ENCODE data around the gene COX6A2.
"Not testable (repeated sequence)": the region's sequence is repeated elsewhere in the genome, so short reads cannot be mapped to it uniquely, and the experiment has no call there.

COX6A2 gene

GRCh38 chr16:31461921-31462804 lies 34.0 kb upstream of the COX6A2 start:
- no peak for DNase-seq

DNA sequence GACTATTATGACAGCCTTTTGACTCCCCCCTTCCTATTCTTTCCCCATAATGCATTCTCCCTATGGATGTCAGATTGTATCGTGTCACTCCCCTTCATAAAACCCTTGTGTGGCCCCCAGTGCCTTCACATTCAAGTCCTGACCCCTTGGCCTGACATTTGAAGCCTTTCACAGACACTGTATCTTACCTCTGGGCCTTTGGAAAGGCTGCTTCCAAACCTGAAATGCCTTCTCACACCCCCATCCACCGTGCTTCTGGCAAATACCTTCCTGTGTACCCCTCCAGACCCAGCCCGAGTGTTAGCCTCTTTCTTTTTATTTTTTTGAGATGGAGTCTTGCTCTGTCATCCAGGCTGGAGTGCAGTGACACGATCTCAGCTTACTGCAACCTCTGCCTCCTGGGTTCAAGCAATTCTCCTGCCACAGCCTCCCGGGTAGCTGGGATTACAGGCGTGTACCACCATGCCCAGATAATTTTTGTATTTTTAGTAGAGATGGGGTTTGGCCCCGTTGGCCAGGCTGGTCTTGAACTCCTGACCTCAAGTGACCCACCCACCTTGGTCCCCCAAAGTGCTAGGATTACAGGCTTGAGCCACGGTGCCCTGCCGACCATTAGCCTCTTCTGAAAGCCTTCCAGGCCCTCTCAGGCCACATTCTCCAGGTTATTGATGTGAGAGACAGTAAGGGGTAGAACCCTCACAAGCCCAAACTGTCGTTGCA lies 33.2 kb upstream of the COX6A2 start:
- DNase-seq = no peak

GRCh38 chr16:31460582-31461002 lies 32.4 kb upstream of the COX6A2 start:
- DNase-seq = no peak

GRCh38 chr16:31459687-31460581 lies 31.8 kb upstream of the COX6A2 start:
- DNase-seq = peak; percentile 99

DNA sequence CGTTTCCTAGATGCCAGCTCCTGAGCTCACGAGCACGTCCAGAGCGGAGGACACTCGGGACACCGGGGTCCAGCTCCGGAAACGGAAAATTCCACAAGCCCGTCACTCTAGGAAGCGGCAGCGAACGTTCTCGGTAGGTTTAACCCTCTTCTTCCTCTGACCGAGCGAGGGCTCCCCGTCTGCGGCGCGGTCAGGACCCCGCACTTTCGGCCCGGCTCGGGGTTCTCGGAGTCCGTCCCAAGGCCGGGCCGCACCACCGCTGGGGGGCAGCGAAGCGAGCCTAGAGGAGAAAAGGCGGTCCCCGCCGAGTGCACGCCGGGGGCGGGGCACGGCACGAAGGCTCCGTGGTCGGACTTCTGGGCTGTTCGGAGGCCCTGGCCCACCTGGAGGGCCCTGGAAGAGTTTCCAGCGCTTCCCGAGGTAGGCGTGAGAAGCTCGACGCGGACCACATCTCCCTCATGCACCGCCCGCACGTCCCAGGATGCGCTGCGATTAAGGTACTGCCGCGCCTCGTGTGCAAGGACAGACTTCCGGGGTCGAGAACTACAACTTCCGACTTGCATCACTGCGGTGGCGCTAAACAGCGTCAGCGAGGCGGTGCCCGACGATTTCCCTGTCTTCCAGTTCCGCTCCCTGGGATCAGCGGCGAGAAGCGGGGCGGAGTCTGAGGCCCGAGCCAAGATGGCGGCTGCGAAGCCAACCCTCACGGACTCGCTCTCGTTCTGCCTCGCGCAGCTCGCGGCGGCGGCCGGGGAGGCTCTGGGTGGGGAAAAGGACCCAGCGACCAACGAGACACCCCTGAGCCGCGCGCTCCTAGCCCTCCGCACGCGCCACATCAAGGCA lies 30.9 kb upstream of the COX6A2 start, which contains the start of gene ARMC5:
Gene ARMC5 (plus strand): TSS at position 658 of the 843 bp plus-strand sequence. CDS start 24 bp downstream, at position 682.
- peak; percentile 97 for DNase-seq

- DNase-seq = no peak
Measured at GRCh38 chr16:31458073-31458843, 30.1 kb upstream of the COX6A2 start.

DNA sequence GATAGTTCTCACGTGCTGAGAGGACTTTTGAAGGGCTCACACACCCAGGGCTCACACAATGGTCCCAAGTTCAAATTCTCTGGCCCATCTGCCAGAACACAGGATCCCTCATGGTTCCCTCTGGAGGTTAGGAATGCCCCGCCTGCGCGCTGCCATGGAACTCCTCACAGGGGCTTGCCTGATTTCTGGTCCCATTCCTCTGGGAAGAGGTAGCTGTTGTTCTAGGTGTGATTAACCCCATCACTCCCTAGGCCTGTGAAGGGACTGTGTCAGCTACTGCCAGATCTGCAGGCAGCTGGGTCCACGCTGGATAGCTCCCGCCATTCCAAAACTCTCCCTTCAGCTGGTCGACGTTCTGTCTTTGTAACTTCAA lies 28.8 kb upstream of the COX6A2 start:
- DNase-seq = no peak

- DNase-seq = no peak
Measured at GRCh38 chr16:31455601-31456314, 27.6 kb upstream of the COX6A2 start.

DNA sequence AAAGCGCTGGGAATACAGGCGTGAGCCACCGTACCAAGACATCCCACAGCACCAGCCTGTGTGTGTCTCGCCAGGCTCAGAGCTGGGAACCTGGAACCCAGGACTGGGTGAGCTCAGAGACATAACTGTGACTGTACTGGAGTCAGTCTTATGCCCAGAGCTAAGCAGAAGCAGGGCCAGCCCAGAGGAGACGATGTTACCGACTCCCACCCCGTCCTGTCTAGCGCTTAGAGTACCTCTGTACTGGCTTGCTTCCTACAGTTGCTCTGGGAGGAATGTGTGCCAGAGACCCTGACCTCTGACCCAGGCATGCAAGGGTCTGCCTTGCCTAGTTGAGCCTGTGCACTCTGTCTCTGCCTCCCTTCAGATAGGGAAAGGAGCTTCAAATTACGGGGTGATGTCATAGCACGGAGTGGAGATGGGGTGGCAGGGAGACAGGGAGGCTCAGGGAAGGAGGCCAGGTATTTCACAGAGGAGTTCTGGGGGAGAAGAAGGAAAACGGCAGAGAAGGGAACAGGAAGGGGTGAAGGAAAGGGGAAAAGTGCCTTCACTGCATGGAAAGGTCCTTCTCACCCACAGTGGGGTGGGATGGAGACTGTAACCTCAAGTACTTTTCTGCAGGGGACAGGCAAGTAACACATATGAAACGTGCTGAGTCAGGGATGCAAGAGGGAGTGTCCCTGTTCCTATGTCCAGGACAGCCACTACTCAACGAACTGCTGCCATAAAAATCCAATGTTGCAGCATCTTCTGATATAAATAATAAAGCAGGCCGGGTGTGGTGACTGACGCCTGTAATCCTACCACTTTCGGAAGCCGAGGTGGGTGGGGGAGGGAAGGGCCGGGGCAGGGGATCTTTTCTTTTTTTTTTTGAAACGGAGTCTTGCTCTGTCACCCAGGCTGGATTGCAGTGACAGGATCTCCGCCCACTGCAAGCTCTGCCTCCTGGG lies 25.4 kb upstream of the COX6A2 start:
- no peak for DNase-seq

- DNase-seq = peak; percentile 37
Measured at GRCh38 chr16:31452631-31453106, 24.5 kb upstream of the COX6A2 start.

GRCh38 chr16:31451681-31452351 lies 23.7 kb upstream of the COX6A2 start:
- DNase-seq = no peak

DNA sequence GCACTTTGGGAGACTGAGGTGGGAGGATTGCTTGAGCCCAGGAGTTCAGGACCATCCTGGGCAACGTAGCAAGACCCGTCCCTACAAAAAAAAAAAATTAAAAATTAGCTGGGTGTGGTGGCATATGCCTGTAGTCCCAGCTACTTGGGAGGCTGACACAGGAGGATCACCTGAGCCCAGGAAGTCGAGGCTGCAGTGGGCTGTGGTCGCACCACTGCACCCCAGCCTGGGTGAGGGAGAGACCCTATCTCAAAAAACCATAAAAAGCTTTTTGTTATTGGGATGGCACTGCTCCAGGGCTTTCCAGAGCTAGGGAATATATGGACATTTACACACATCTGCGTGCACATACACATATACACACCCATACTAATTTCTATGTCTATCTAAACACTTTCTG lies 23.0 kb upstream of the COX6A2 start:
- no peak for DNase-seq

GRCh38 chr16:31445931-31446330 lies 17.8 kb upstream of the COX6A2 start:
- DNase-seq = not testable (repeated sequence)

- DNase-seq = no peak
Measured at GRCh38 chr16:31441956-31442355, 13.8 kb upstream of the COX6A2 start.

- no peak for DNase-seq
Measured at GRCh38 chr16:31440516-31441184, 12.5 kb upstream of the COX6A2 start.

GRCh38 chr16:31439519-31439918 lies 11.4 kb upstream of the COX6A2 start:
- no peak for DNase-seq

DNA sequence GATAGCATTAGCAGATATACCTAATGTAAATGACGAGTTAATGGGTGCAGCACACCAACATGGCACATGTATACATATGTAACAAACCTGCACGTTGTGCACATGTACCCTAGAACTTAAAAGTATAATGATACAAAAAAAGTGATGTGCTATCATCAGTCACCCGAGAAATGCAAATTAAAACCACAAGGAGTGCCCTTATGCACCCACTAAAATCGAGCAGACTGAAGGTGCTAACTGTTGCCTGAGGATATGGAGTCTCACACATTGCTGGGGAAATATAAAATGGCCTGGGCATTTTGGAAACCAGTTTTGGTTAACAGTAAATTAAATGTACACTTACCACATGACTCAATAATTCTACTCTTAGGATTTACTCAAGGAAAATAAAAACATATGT lies 10.9 kb upstream of the COX6A2 start:
- not testable (repeated sequence) for DNase-seq

DNA sequence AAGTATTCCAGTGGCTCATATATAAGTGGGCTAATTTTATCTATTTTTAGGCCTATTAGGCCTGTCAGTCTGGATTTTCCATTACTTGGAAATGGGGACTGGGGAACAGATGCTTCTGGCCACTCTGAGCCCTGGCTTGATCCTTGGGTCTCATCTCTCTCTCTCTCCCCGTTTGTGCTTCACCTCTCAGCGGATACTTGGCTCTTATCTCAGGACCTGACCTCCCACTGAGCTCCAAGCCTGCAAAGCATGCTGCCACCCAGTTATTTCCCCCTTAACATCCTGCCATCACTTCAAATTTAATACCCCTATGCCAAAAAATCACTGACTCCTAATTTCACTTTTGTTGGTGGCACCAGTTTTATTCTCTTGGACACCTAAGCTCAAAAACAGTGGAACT lies 10.3 kb upstream of the COX6A2 start:
- no peak for DNase-seq
